ENCODE measurements around the gene UVSSA.

- TF ChIP-seq CTCF (IDR thresholded peaks at IDR 0.05), result no peak
- no peak for TF ChIP-seq POLR2A (IDR thresholded peaks at IDR 0.05)
- TF ChIP-seq POLR2AphosphoS5 (IDR thresholded peaks at IDR 0.05), result no peak
Observed at GRCh38 chr4:1375761-1376322, 28.8 kb downstream of the UVSSA start.
